DMS79 treated with DMSO at 0.1 percent for 48 hours (cell line): Measurements from ENCODE around the gene ADAM12.
"Not testable (repeated sequence)": the region's sequence is repeated elsewhere in the genome, so short reads cannot be mapped to it uniquely, and the experiment has no call there.

Experiments
- DNase-seq: peaks from one replicate; lab custom pipeline; 2025; lab: John Stamatoyannopoulos, UW

The ADAM12 gene

DNA sequence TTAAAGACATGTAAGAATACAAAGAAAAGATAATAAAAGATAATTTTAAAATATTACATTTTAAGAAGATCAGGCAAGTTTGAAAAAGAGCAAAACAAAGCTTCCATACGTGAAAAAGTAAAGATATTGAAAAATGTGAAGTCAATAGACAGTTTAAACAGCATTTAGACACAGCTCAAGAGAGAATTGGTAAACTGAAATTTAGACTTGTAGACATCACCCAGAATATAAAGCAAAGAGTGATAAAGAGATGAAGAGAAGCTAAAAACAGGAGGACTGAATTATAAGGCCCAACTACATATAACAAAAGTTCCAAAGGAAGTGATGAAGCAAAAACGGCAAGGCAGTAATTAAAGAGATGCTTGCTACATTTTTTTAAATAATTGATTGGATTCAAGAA is 13.8 kb downstream of the ADAM12 start:
- DNase-seq = no peak

DNA sequence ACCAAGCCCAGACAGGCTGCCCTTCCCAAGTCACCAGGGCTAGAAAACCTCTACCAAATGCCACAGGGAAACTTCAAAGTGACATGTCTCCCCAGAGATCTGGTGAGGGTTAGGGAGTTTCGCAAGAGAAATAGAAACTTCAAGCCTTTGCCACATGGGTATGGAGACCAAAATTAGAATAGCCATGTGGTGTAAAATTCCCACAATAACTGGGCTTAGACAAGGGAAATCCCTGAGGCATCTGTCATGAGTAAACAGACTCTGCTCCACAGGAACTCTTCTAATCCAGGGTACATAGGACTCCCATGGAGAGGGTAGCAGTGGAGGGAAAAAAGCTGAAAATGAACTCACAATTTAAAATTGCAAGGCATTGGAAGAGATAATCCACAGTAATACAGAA is 14.3 kb downstream of the ADAM12 start:
- no peak for DNase-seq

DNA sequence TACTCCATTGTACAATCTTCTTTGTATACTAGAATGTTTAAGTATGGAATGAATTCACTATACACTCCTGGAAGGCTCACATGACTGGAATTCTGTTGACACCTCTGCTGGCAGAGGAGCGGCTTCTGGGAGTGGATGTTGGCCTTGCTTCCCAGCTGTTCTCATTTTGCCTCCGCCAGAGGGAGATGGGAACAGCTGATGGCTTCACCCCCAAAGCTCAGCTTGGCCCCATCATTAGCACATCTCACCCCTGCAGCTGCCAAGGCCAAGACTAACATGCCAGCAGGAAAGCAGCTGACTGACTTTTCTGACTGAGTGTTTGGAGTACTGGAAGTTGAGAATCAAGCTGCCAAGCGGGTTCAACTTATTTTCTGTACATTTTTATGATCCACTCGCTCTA is 15.1 kb downstream of the ADAM12 start:
- DNase-seq = no peak

DNA sequence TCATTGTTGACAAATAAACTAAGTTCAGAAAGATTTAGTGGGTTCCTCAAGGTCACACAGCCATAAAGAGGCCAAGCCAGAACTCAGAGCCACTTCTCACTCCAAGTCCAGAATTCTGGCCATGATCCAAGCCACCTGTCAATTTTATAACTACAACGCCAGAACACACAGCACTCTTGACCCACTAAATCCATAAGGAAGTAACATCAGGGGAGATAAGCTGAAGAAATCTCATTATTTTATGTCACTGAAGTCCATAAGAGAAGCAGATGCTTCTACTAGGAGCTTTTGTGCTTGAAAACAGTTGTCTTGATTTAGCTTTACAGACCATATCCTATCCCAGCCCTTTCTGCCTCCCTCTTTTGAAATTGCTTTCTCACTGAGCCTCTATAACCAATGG is 15.9 kb downstream of the ADAM12 start:
- no peak for DNase-seq

DNA sequence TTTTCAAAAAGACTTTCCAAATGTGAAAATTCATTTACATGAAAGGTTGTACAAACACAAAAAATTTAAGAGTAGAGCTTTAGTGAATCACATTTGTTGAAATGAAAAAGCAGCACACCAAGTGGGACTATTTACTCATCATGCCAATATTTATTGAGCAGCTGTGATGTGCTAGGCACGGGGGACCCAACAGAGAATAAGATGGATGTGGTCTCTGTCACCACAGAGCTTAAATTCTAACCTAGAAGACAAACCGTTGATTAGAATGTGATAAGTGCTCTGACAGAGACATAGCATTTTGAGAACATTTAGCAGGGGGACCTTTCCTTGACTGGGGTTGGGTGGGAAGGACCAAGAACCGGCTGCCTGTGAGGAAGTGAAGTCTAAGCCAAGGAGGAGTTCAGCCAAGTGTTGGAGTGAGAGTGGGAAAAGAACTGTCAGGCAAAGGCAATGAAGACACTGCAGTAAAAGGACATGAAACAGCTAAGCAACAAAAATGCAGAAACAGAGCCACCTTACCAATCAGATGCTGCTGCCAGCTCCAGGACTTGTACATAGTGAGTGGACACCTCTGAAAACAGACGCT is 19.1 kb downstream of the ADAM12 start:
- no peak for DNase-seq

DNA sequence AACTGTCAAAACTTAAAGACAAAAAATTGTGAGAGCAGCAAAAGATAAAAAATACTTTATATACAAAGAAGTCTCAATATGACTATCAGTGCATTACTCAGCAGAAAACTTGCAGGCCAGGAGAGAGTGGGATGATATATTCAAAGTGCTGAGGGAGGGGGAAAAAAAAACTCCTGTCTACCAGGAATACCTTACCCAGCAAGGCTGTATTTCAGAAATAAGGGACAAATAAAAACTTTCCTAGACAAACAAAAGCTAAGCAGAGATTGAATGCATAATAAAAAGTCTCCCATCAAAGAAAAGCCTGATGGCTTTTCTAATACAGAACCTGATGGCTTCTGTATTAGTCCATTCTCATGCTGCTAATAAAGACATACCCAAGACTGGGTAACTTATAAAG is 31.1 kb downstream of the ADAM12 start:
- no peak for DNase-seq

DNA sequence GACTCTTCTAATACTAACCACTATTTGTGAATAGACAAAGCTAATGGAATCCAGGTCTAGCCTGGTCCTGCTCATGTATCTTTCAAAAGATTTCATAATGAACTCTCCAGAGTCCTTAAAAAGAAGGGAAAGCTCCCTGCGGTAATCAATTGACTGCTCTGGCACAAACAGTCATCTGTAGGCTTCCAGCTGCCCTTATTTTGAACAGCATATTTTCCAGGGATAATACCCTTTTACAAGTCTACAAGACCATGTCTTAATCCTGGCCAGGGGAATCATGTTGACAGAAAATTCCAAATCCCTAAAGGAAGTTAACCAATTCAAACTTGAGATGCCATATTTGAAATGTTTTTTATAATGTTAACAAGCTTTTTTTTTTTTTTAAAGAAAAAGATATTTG is 34.6 kb downstream of the ADAM12 start:
- DNase-seq = no peak

DNA sequence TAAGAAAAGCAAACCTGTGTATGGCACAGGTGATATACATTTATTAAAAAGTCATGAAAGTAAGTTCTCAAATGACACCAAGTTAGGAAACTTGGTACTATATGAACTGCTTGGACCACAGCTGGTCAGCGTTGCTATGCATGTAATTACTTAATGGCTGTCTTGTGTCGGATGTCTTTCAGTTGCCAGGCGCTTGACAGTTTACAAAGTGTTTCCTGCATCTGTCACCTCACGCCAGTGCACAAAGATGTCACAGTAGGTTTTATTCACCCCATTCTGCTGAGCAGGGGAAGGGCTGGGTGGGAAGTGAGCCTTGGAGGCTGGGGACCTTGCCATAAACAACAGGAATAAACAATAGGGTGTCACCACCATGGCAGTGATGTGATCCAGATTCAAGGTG is 35.8 kb downstream of the ADAM12 start:
- no peak for DNase-seq

DNA sequence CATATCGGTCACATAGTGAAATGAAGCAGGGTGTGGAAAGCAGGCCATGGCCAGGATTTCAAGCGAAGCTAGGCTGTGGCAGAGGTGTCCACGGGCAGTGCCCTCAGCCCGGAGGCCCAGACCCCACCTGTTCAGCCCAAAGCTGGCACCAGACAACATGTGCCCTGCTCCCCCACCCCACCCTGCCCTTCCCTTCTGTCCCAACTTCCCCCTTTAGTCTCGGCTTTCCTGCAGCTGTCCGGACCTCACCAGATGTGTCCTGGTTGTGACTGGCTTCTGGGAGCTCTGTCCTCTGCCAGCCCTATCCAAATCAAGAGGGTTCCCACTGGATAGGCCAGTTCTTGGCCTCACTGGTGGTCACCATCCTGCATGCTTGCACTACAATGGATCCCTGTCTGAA is 37.3 kb downstream of the ADAM12 start:
- no peak for DNase-seq

DNA sequence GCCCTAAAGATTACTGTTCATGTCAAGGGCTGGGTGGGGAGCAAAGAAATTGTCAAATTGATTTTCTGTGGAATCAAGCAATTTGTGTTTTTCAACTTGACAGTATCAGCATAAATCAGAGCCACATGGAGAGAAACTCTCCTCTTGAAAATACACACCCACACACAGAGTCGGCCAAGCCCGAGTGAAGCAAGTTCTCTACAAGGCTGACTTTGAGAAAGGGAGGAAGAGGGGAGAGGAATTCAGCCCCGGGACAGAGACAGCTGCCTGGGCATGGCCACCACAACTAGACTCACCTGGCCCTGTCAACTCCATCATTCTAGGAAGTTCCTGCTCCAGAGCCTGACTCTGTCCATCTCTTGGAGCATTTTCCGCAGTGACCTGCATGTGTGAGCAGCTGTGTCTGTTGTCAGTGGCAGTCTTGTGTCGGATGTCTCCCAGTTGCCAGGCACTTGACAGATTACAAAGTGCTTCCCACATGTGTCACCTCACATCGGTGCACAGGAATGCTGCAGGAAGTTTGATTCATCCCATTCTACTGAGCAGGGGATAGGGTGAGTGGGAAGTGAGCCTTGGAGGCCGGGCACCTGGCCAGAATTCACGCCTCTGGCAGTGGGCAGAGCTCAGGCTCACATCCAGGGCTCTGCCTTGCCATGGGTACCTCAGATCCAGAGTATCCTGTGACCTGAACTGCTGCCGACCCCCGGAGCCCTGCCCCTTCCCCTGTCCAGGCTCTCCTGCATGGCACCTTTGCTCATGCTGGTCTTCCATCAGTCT is 37.9 kb downstream of the ADAM12 start:
- DNase-seq = no peak

DNA sequence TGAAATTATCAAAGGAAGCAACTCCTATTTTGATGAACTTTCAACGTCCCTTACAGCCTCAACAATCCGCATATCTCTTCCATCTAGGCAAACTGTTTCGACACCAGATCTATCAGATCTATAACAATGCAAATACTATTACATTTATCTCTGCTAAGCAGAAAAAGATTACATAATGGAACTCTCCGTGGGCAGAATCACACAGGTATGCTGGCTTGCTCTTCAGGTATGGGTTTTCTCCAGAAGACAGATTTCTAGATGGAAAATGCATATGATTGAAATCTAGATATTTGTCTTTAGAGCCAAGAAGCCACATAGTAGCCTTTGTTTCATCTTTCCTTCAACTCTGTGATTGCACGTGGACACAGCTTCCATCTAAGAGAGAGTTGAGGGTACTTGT is 38.6 kb downstream of the ADAM12 start:
- no peak for DNase-seq

DNA sequence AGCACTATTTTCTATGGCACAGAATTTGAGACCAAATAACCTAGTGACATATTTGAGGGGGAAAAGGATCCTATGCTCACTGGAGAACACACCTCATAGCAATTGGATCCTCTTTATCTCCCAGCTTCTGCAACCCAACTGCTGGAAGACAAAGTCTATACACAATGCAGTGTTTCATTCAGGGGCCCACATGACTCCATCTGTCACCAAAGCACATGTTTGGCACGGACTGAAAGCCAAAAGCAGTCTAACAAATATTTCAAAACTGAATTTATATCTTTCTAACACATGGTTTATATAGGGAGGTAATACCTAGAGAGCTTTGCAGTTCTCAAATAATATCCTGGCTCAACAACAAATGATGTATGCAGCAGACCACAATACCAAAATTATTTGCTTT is 39.2 kb downstream of the ADAM12 start:
- DNase-seq = no peak

DNA sequence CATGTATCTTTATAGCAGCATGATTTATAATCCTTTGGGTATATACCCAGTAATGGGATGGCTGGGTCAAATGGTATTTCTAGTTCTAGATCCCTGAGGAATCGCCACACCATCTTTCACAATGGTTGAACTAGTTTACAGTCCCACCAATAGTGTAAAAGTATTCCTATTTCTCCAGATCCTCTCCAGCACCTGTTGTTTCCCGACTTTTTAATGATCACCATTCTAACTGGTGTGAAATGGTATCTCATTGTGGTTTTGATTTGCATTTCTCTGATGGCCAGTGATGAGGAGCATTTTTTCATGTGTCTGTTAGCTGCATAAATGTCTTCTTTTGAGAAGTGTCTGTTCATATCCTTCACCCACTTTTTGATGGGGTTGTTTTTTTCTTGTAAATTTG is 44.8 kb downstream of the ADAM12 start:
- DNase-seq = not testable (repeated sequence)

DNA sequence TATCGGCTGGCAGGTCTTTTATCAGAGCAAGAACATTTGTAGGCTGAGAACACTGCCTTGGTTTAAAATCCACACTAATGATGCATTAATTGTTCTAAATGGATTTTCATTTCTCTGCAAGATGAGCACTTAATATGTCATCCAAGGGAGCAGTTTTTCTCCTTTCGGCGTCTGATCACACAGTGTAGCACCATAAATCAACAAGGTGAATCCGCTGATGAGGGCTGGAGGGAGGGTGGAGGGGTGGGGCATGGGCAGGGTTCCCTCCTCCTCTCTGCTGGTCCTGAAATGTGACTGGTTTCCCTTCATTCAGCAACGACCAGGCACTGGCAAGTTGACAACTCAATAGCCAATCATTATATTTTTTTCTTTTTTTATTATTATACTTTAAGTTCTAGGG is 45.6 kb downstream of the ADAM12 start:
- DNase-seq = no peak

DNA sequence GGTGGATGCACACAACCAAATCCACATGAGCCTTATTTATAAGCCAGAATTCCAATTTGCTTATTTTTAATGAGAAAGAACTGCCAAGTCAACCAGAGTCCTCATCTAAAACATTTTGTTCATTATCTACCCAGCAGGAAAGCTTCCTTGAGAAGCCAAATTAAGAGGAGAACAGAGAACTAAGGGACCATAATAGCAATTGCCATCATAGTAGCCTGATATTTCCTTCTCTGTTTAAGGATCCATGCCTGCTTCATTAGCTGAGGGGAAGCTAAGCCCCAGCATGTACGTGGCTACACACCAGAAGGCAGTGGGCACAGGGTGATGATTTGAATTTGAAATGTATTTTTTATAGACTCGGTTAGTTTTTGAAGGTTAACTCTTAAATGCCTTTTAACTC is 46.8 kb downstream of the ADAM12 start:
- no peak for DNase-seq

DNA sequence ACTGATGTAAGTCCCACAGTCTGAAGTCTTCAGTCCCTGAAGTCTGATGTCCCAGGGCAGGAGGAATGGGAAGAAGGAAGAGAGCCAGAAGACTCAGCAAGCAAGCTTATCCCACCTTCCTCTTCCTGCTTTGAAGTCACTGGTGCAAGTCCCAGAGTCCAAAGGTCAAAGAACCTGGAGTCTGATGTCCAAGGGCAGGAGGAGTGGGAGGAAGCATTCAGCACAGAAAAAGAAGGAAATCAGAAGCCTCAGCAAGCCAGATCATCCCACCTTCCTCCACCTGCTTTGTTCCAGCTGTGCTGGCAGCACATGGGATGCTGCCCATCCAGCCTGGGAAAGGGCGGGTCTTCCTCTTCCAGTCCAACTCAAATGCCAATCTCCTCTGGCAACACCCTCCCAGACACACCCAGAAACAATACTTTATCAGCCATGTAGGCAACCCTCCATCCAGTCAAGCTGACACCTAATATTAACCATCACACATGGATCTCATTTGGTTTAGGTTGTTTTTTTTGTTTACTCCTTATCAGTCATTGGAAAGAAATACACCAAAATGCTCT is 50.9 kb downstream of the ADAM12 start:
- DNase-seq = no peak

DNA sequence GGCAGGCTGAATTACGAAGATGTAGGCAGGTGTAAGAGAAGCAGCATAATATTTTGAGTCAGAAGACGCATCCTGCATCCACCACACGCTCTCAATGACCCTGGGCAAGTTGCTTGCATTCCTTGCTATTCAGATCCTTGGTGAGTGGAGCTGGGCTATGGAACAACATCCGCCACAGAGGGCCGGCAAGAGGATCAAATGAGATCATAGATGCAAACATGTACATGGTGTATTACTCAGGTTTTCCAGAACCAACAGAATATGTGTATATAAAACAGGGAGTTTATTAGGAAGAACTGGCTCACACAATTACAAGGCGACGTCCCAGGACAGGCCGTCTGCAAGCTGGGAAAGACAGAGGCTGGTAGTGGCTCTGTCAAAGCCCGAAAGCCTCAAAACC is 51.5 kb downstream of the ADAM12 start:
- DNase-seq = no peak

DNA sequence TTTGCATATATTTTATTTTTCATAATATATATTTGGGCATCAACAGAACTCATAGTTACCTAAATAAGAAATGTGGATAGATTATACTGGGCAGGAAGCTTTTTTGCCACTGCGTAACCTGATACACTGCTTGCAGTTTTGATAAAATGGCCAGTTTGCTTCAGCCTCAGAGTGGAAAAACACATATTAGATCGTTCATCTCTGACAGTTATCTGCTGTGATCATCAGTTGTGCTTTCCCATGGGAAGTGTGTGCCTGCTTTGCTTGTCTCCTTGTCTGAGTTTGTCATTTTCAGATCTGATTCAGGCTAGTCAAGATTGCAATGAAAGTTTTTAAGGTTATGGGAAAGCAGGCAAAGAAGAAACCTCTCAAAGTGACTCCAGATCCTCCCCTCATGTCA is 54.0 kb downstream of the ADAM12 start:
- DNase-seq = no peak

DNA sequence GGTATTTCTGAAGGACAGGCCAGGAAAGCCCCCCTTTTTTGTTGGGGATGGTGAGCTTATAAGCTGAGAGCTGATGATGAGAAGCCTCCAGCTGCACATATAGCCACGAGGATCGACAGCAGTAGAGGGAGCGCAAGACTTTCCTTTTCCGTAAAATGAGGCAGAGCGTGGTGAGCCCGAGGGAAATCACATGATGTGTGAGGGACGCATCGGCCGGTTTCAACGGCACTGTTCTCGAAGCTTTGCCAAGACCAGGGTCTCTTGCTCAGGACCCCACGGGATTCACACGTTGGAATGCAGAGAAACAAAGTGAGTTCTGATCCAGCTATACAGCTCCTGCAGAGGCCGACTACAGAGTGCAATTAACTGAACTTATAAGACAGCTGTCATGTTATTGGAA is 55.7 kb downstream of the ADAM12 start:
- no peak for DNase-seq

DNA sequence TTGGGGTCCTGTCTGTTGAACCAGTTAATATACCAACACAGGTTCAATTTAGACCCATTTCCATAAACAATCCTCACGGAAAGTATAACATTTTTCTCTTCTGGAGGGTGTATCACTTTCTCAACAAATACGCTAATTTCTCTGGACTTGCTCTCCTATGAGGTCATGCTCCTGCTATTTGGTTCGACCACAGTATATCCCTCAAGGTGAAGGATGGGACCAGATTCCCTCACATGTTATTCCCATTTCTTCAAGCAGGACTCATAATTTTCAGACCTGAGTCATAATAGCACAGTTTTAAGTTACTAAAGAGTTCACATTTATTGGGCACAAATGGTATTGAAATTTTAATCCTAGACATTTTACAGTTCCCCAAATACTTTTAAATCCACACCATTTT is 57.2 kb downstream of the ADAM12 start:
- no peak for DNase-seq

DNA sequence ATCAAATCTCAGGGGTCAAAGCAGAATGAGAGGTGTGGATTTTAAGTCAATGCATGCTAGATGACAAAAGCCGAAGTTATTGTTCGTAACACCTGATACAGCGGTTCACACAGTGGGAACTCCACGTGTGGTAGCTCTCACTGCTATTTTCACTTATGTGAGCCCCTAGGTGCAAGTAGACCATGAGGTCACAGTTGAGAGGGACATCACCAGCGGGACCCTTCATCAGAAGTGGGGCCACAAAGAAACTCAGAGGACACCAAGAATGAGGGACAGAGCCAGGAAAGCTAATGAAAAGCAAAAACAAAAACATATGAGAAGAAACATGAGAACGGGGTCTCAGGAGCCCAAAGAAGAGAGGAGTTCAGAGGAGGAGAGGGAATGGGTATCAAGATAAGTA is 63.5 kb downstream of the ADAM12 start:
- no peak for DNase-seq

DNA sequence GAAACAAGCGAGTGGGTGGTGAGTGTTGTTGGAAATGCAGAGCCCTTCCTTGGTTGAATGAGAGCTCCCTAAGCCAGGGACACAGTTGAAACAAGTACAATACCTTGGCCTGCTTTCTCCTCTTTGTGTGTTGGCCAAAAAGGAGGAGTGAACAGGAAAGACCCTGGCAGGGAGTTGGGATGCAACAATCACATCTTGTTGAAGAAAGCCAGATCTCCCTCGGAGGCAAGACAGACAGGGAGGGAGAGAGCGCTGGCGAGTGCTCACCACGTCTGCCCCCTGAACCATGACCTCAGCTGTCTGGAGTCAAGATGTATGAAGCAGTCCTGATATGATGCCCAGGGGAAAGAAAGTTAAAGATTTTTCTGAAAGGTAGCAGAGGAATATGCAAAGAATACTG is 66.8 kb downstream of the ADAM12 start:
- DNase-seq = no peak

DNA sequence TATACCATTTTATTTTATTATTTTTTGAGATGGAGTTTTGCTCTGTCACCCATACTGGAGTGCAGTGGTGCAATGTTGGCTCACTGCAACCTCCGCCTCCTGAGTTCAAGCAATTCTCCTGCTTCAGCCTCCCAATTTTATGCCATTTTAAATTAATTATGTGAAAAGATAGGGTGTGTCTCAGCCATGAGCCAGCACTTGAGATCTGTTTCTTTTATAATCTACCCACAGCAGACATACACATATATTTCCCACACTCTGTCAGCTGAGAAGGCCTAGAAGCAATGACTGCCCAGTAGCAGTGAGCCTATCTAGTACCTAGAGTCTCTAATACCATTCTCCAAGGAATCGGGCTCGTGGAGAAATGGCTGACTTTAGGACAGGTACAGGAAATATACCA is 70.5 kb downstream of the ADAM12 start:
- no peak for DNase-seq
